Measurements from ENCODE around the gene TAOK1.
"Not testable (repeated sequence)": the region's sequence is repeated elsewhere in the genome, so short reads cannot be mapped to it uniquely, and the experiment has no call there.

The TAOK1 gene

GRCh38 chr17:29549177-29549923 is 159.2 kb downstream of the TAOK1 start:
- DNase-seq (ENCODE audit: low spot score), result no peak

DNA sequence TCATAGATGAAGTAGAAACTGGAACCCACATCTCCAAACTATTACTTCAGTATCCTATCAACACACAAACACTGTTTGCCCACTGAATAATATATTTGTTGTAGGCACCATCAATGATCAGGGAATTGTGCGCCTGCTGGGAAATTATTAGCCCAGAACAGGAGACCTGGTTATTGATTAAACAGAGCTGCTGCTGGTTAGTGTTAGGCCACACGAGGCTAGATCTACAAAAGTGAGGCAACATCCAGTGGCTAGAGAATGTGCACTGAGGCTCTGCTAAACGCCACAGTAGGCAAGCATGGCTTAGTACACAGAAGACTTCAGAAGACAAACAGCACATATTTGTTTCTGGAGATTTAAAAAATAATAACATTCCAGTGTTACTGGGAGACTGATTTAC is 165.7 kb downstream of the TAOK1 start:
- DNase-seq (ENCODE audit: low spot score), result no peak

GRCh38 chr17:29557085-29557738 is 167.0 kb downstream of the TAOK1 start:
- no peak for DNase-seq (ENCODE audit: low spot score)

DNA sequence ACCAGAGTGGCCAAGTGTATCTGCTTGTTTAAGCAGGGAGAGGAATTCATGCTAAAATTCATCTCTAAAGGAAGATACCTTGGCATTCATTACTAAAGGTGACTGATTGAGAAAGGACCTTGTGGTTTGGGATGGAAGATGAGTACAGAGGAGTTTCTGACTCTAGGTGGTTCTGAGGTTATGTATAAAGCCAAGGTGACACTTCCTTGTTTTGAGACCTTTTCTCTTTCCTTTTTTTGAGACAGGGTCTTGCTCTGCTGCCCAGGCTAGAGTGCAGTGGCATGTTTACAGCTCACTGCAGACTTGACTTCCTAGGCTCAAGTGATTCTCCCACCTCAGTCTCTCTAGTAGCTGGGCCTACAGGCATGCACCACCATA is 167.6 kb downstream of the TAOK1 start:
- no peak for DNase-seq (ENCODE audit: low spot score)

GRCh38 chr17:29558139-29558538 is 168.0 kb downstream of the TAOK1 start:
- DNase-seq (ENCODE audit: low spot score), result not testable (repeated sequence)

DNA sequence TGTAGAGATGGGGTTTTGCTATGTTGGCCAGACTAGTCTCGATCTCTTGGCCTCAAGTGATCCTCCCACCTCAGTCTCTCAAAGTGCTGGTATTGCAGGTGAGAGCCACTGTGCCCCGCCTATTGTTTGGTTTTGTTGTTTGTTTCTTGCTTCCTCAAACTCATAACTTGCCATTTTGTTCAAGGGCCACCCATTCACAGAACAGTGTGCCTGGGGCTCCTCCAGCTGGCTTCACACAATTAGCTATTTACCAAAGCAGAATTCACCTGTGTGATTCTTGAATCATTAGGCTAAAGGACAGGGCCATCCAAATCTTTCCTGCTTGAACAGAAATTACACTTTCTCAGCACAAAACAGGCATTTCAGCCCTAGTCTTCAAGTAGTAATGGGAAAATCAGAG is 169.5 kb downstream of the TAOK1 start:
- DNase-seq (ENCODE audit: low spot score), result no peak

GRCh38 chr17:29560316-29560715 is 170.2 kb downstream of the TAOK1 start:
- no peak for DNase-seq (ENCODE audit: low spot score)

DNA sequence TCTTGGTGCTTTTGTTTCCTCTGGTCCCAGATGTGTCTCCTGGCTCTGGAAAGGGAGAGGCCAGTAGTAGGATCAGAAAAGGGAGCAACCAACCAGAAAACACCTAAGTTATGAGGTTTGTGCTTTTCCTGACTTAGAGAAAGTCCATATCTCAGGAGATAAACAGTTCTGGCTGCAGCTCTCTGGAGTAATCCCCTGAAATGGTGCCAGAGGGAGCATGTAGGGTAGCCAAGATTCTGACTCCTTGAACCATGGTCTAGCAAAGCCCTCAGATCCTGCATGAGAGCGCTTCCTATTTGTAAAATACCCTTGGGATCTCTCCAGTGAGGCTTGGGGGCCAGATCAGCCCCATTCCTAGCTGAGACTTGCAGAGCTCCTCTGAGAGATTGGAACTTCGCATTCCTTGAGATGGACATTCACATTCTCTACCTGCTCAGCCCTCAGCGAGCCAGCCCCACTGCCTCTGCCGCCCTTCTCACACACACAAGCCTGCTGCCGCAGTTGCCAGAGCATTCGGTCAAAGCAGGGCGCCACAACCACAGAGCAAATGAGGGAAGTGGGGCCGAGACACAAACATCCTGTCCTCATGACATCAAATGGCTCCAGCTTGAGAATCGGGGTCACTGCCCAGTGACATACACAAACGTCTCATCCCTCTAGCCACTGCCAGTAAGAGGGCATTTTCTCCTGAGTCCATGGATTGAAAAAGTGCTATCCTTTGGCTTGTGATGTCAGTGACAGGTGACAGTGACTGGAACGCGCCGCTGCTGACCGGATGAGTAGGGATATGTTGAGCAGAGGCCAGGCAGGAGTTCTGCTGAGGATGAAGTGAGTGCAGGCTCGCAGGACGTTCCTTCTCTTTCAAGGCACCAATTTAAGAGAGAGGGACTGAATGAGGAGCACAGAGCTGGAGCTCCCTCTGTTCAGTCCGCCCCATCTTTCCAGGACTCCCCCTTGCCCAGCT is 171.7 kb downstream of the TAOK1 start:
- no peak for DNase-seq (ENCODE audit: low spot score)

DNA sequence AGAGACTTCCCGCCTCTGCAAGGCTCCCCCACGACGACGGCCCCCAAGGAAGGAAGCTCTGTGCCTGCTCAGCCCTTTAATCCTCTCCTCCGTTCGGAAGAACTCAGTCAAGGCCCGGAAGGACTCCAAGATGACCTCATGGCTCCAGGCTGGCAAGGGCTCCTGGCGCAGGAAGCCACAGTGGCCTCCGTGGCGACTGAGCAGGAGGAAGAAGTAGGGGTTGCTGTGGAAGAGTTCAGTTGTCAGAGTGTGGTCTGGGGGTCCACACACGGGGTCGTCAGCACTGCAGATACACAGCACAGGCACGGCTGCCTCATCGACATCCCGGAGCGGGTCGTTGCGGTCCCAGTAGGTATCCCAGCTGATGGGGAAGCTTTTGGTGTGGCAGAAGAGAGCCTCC is 172.5 kb downstream of the TAOK1 start:
- no peak for DNase-seq (ENCODE audit: low spot score)

DNA sequence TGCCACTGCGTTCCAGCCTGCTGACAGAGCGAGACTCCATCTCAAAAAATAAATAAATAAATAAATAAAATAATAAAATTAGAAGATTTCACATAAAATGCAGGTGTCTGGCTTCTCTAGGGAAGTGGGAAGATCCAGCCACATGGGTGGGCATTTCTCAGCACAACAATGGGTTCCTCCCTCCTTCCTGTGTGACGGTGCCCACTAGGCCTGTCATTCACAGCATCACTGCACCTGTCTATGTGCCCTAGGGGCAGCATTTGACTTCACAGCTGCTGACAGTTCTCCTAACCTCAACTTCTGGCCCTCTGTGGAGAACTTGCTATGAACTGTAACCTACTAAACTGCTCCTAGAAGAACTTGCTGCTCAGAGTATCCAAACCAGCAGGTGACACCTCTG is 173.7 kb downstream of the TAOK1 start:
- DNase-seq (ENCODE audit: low spot score), result no peak

GRCh38 chr17:29565643-29566472 is 175.7 kb downstream of the TAOK1 start:
- DNase-seq (ENCODE audit: low spot score), result no peak

DNA sequence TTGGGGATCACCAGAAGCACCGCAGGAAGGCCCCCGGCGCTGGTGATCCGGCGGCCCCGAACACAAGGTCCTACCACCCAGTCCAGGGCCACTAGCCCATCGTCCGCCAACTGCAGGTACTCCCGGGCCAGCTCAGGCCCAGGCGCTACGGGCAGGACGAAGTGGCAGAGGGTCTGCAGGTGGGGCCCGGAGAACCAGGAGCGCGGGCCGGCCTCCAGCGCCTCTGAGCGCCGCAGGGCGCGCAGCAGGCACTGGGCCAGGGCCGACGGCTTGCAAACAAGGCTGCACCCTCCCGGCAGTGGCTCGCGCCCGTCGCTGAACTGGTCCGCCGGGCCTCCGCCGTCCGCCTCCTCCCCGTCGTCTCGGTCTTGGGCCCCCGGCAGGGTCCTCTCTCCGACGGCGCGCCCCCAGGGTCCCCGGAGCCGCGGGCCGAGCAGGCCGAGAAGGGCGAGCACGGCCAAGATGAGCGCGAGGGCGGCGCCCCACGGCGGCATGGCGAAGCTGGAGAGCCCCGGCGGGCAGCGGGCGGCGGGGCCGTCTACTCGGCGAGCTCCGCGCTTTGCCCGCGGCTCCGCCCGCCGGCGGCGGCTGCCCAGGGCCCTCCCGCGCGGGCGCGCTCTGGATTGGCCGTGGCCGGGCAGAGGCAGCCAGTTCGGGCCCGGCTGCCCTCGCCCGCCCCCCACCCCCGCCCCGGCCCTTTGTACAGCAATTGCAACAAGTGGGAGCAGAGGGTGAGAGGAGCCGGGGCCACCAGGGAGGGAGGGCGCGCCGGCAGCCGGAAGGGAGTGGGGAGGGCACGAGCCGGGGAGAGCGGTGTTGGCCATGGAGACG is 176.5 kb downstream of the TAOK1 start, which contains the start of gene ABHD15:
Gene ABHD15, minus strand, starts transcription at position 565 of the 831 bp plus-strand sequence. Its CDS starts 71 bp downstream, at position 494.
- peak; percentile 81 for DNase-seq (ENCODE audit: low spot score)

DNA sequence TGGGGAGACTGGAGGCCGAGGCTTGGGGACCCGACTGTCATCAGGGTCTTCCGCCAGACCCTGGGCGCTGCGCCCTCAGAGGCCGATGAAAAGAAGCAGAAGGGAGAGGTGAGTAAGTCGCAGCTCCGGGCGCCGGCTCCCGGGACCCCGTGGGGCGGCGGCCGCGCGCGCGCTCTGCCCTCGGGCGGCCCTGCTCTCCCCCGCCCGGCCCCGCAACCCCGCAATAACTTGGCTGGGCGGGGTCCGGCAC is 177.1 kb downstream of the TAOK1 start:
- DNase-seq (ENCODE audit: low spot score), result no peak

- peak; percentile 43 for DNase-seq (ENCODE audit: low spot score)
These were observed 177.6 kb downstream of the TAOK1 start for GRCh38 chr17:29567554-29568330.

DNA sequence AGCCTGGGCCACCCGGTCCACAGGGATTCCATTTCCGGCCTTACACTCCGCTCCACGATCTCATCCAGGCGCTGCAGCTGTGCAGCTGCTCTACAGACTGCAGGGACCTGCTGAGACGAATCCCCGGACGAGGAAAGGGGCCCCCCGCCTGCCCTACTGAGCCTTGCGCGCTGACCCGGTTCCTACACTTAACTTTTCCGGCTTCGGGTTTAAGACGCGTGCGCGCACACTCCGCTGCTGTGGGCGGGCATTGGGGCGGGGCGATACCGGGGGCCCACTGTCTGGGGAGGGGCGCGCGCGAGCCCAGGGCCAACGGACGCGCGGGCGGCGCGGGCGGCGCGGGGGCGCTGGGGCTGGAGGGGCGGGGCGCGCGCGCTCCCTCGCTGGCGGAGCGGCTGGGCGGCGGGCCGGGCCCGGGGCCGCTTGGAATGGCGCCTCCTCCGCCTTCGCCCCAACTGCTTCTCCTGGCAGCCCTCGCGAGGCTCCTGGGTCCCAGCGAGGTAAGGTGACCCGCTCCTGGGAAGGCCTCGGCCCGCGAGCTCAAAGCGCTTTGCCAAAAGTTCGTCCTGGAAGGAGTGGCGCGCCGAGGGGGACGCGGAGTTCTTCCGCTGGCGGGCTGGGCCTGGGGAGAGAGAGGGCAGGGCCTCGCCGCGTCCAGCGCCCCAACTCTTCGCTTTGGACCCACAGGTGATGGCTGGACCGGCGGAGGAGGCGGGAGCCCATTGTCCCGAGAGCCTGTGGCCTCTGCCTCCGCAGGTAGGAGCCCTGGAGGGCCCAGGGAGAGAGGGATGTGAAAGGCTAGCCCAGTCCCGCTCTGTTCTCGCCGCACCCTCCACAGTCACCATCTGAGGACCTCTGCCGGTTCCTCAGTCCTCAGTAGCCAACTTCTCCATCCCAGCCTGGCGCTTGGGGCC is 178.4 kb downstream of the TAOK1 start, which contains the start of gene TP53I13:
Gene TP53I13, plus strand, starts transcription at position 371 of the 914 bp plus-strand sequence. Its CDS starts 58 bp downstream, at position 429.
- peak; percentile 48 for DNase-seq (ENCODE audit: low spot score)

DNA sequence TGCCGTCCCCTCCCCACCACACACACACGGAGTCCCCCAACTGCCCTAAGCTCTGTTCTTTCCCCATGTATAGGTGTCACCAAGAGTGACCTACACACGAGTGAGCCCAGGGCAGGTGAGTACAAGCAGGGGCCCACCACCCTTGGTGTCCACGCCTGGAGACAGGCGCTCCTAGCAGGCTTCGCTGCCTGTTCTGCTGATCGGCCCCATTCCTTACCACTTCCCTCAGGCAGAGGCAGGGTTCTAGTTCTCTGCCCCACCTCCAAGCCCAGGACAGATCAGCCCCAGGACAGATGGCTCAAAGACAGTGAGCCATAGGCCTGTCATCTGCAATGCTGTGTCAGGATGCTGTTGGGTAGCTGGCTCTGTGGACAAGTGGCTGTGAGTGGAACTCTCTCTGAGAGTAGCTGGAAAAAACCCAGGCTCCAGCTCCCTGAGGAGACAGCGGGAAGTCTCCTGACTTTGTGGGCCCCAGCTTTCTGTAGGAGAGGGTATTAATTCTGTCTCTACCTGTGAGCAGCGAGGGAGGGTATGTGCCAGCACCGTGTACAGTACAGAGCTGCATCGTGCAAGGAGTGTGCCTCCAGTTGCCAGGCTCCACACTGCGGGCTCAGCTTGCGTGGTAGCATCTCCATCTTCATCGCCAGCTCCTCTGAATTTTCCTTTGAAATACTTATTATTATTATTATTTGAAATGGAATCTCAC is 179.2 kb downstream of the TAOK1 start:
- no peak for DNase-seq (ENCODE audit: low spot score)

GRCh38 chr17:29570521-29570920 is 180.4 kb downstream of the TAOK1 start:
- DNase-seq (ENCODE audit: low spot score), result no peak

GRCh38 chr17:29571486-29571882 is 181.3 kb downstream of the TAOK1 start:
- DNase-seq (ENCODE audit: low spot score), result no peak

Measured in LoVo (cell line).